A549 (cell line): Measurements from ENCODE around the gene ZNF536. TPM values are rescaled to one million over a fixed set of nuclear protein-coding genes. Genes with fewer than 3 reads are reported as not detected.

Experiments
- ATAC-seq, 2 experiments: fragments of 200-7000 bp in 1 of 2; fragments of >200 bp in 1 of 2; cut with Nextera tagmentation in 1 of 2; cut with Tn5 transposase in 1 of 2; 3 replicates each; pipeline versions ENCODE4 v1.8.0 to v1.9.1; 2018 to 2020; ENCODE audit warnings: mild to moderate bottlenecking in 1 of 2, moderate library complexity in 1 of 2
- CTCF ChIA-PET: fragments of 300-600 bp; sonication (Branson Sonifier 250); formaldehyde crosslinking; extraction: SDS; loops from one replicate; lab custom pipeline; 2021; ENCODE audit warnings: antibody characterized with exemption, inconsistent platforms; lab: Yijun Ruan, JAX
- POLR2A ChIA-PET: fragments of 350-600 bp; formaldehyde crosslinking; extraction: SDS; loops from one replicate; lab custom pipeline; 2021; ENCODE audit warnings: antibody characterized with exemption, inconsistent platforms; lab: Yijun Ruan, JAX
- DNase-seq, 2 experiments: peaks; one replicate each; pipeline versions ENCODE4 v3.0.0 to v3.0.0-alpha.2; 2011 to 2016; ENCODE audit warnings: low read depth in 1 of 2, low spot score in 1 of 2
- FAIRE-seq: peaks from 2 replicates; lab custom pipeline; 2011; peaks lifted over from hg19 to GRCh38; lab: Jason Lieb, UNC
- H3K27ac ChIP-seq, 2 experiments: fragments of >200 bp; sonication (Bioruptor Twin); formaldehyde crosslinking; 3 replicates each; pipeline ENCODE4 v1.5.1; 2016 to 2017
- H3K4me1 ChIP-seq: fragments of >200 bp; sonication (Bioruptor Twin); formaldehyde crosslinking; 3 replicates; pipeline ENCODE4 v1.6.1; 2016
- H3K4me2 ChIP-seq: fragments of >200 bp; sonication (Bioruptor Twin); formaldehyde crosslinking; 3 replicates; pipeline ENCODE4 v1.6.1; 2016
- H3K4me3 ChIP-seq: fragments of >200 bp; sonication (Bioruptor Twin); formaldehyde crosslinking; 3 replicates; pipeline ENCODE4 v1.5.1; 2016
- H3K9me3 ChIP-seq: fragments of >200 bp; sonication (Bioruptor Twin); formaldehyde crosslinking; 3 replicates; pipeline ENCODE4 v1.6.1; 2016
- ATOH8 ChIP-seq: fragments of 250-450 bp; sonication (Bioruptor Pico); IDR thresholded peaks from 2 replicates; pipeline ENCODE4 v1.5.0; 2020; ENCODE audit warnings: low read depth, mild to moderate bottlenecking, moderate library complexity
- BCL3 ChIP-seq: fragments of >200 bp; sonication (Bioruptor Twin); formaldehyde crosslinking; IDR thresholded peaks from 3 replicates; pipeline ENCODE4 v1.6.1; 2016
- BHLHE40 ChIP-seq: IDR thresholded peaks from 2 replicates; pipeline ENCODE4 v1.6.1; 2012; ENCODE audit warnings: low read depth, low read length, inconsistent platforms
- CHD2 ChIP-seq: fragments of 150-350 bp; IDR thresholded peaks from 2 replicates; pipeline ENCODE4 v1.6.1; 2014; ENCODE audit warnings: low read length; ENCODE audit not compliant: partially characterized antibody
- EHMT2 ChIP-seq: fragments of 200-600 bp; sonication (generic); IDR thresholded peaks from 2 replicates; pipeline ENCODE4 v1.6.1; 2016; ENCODE audit warnings: antibody characterized with exemption, low read depth, mild to moderate bottlenecking, moderate library complexity
- EP300 ChIP-seq, 2 experiments: fragments of >200 bp; sonication (Bioruptor Twin); formaldehyde crosslinking; IDR thresholded peaks; 2 replicates in 1 of 2; 3 replicates in 1 of 2; pipeline ENCODE4 v1.6.1; 2016 to 2017
- FOSB ChIP-seq: fragments of 250-450 bp; sonication (Bioruptor Pico); IDR thresholded peaks from 2 replicates; pipeline ENCODE4 v1.5.0; 2020; ENCODE audit warnings: mild to moderate bottlenecking, moderate library complexity
- FOSL2 ChIP-seq, 2 experiments: fragments of 450-650 bp in 1 of 2; fragments of >200 bp in 1 of 2; sonication (Bioruptor Twin) in 1 of 2; formaldehyde crosslinking; IDR thresholded peaks; 2 replicates each; pipeline versions ENCODE4 v1.5.0 to v1.6.1; 2016 to 2020; ENCODE audit warnings: mild to moderate bottlenecking in 1 of 2, moderate library complexity in 1 of 2
- FOXS1 ChIP-seq: fragments of 250-450 bp; sonication (Bioruptor Pico); IDR thresholded peaks from 2 replicates; pipeline ENCODE4 v1.5.0; 2020; ENCODE audit warnings: mild to moderate bottlenecking, moderate library complexity
- GATA3 ChIP-seq: IDR thresholded peaks from 2 replicates; pipeline ENCODE4 v1.6.1; 2012; ENCODE audit warnings: borderline replicate concordance
- HOXA7 ChIP-seq: fragments of 250-450 bp; sonication (Bioruptor Pico); IDR thresholded peaks from 2 replicates; pipeline ENCODE4 v1.5.0; 2020; ENCODE audit warnings: mild to moderate bottlenecking, moderate library complexity
- KDM1A ChIP-seq: fragments of 200-600 bp; sonication (generic); IDR thresholded peaks from 2 replicates; pipeline ENCODE4 v1.6.1; 2016; ENCODE audit warnings: low read depth, mild to moderate bottlenecking
- KDM5A ChIP-seq: fragments of 200-600 bp; sonication (generic); IDR thresholded peaks from 2 replicates; pipeline ENCODE4 v1.6.1; 2016; ENCODE audit warnings: antibody characterized with exemption, mild to moderate bottlenecking
- MAFK ChIP-seq: fragments of 450-650 bp; IDR thresholded peaks from 2 replicates; pipeline ENCODE4 v1.6.1; 2014; ENCODE audit not compliant: partially characterized antibody
- MAZ ChIP-seq: fragments of 150-350 bp; IDR thresholded peaks from 2 replicates; pipeline ENCODE4 v1.6.1; 2014; ENCODE audit warnings: antibody characterized with exemption, low read depth, low read length, borderline replicate concordance
- NPAS2 ChIP-seq: fragments of 250-450 bp; sonication (Bioruptor Pico); IDR thresholded peaks from 2 replicates; pipeline ENCODE4 v1.8.0; 2022; ENCODE audit warnings: mild to moderate bottlenecking, moderate library complexity, borderline replicate concordance
- NR3C1 ChIP-seq: fragments of >200 bp; sonication (Bioruptor Twin); formaldehyde crosslinking; IDR thresholded peaks from 3 replicates; pipeline ENCODE4 v1.6.1; 2017
- POLR2A ChIP-seq: IDR thresholded peaks from 2 replicates; pipeline ENCODE4 v1.6.1; 2012; ENCODE audit warnings: mild to moderate bottlenecking, low read length
- POLR2AphosphoS2 ChIP-seq: conservative IDR thresholded peaks from 2 replicates; pipeline ENCODE4 v1.6.1; 2012; ENCODE audit warnings: low read length, improper control_type of control experiment, inconsistent platforms
- RFX5 ChIP-seq: fragments of 450-650 bp; IDR thresholded peaks from 2 replicates; pipeline ENCODE4 v1.7.1; 2014; ENCODE audit warnings: antibody characterized with exemption, mild to moderate bottlenecking, moderate library complexity
- RNF2 ChIP-seq: fragments of 200-600 bp; sonication (generic); IDR thresholded peaks from 2 replicates; pipeline ENCODE4 v1.6.1; 2016; ENCODE audit warnings: low read depth, mild to moderate bottlenecking, antibody characterized with exemption, moderate library complexity, borderline replicate concordance
- SMC3 ChIP-seq: fragments of >200 bp; sonication (Bioruptor Twin); formaldehyde crosslinking; IDR thresholded peaks from 3 replicates; pipeline ENCODE4 v1.6.1; 2018; ENCODE audit warnings: inconsistent platforms
- ZNF302 ChIP-seq: fragments of 250-450 bp; sonication (Bioruptor Pico); IDR thresholded peaks from 2 replicates; pipeline ENCODE4 v1.9.0; 2021; ENCODE audit warnings: inconsistent platforms, mild to moderate bottlenecking, moderate library complexity
- ZSCAN20 ChIP-seq: fragments of 250-450 bp; sonication (Bioruptor Pico); IDR thresholded peaks from 2 replicates; pipeline ENCODE4 v1.8.0; 2022; ENCODE audit warnings: mild to moderate bottlenecking, moderate library complexity
- WGBS: methylation state at CpG from one replicate; pipeline ENCODE4 v1.1.6; 2017; ENCODE audit errors: missing lambda C conversion rate; 5-methylcytosine and 5-hydroxymethylcytosine counted together
- polyA plus RNA-seq, 4 experiments: library from polyadenylated mRNA; depleted of rRNA in 3 of 4; stranded (reverse); fragments of >200 nt; fragmentation: RNase III in 1 of 4; extraction: RNeasy Plus Mini Kit Qiagen cat#74134 plus additional on column Dnase treatment in 1 of 4; gene quantifications; 2 replicates in 3 of 4; 3 replicates in 1 of 4; pipeline ENCODE4 v1.2.3, GENCODE V29; 2011 to 2017

ZNF536 gene
- polyA plus RNA-seq, 2 of the 4 experiments (the other 2 are of a cell fraction), result not detected

GRCh38 chr19:30342901-30343300, 29.3 kb upstream of the ZNF536 start:
- no peak for FAIRE-seq

GRCh38 chr19:30344446-30345425, 27.4 kb upstream of the ZNF536 start:
- POLR2A ChIA-PET, result no interaction called here
- 28% methylated on average over 14 of the region's 14 CpGs for WGBS
- Histone ChIP-seq H3K27ac (no peak overlapping the region), H3K4me3 (no peak overlapping the region), H3K4me1 (no peaks in the 10 kb centered on the region), H3K4me2 (no peak overlapping the region), H3K9me3 (0 out of 3 replicates have a peak, but pooled peaks cover 4% of the 10 kb centered on the region)
- DNase-seq (peak in 1 of 2 experiments; percentile 23), FAIRE-seq (peak; percentile 46), ATAC-seq (peak in 1 of 2 experiments; percentile 46; a peak in 2 of 6 replicates)
- CTCF ChIA-PET, result interaction anchor here (1.3 to 1.8 kb wide), 2 partner anchors 9 to 17 kb away, joined by 3 to 4 read pairs; no protein-coding TSS in a partner anchor
- TF ChIP-seq RFX5 (no peak), FOSL2 (IDR thresholded peaks at IDR 0.05) (no peak), FOSL2 (CRISPR knock-in tag; IDR thresholded peaks at IDR 0.05) (no peak), NR3C1 (no peak), KDM1A (no peak), BHLHE40 (no peak), SMC3 (no peak), EHMT2 (no peak), POLR2AphosphoS2 (no peak), CHD2 (no peak), KDM5A (no peak), ATOH8 (CRISPR knock-in tag) (no peak), EP300 (IDR thresholded peaks at IDR 0.05) (no peak)

More at GRCh38 chr19:30342901-30343300, 29.3 kb upstream of the ZNF536 start:
- POLR2A ChIA-PET, result no interaction called here
- no peak overlapping the region for H3K27ac ChIP-seq
- no peak for DNase-seq
- no peak for ATAC-seq
- WGBS, result 11% methylated on average over 3 of the region's 3 CpGs
- H3K4me1 ChIP-seq, result no peaks in the 10 kb centered on the region
- TF ChIP-seq FOSB (CRISPR knock-in tag) (no peak), ZNF302 (CRISPR knock-in tag) (no peak), BHLHE40 (no peak), RNF2 (no peak), BCL3 (no peak), SMC3 (no peak), NPAS2 (CRISPR knock-in tag) (no peak), MAZ (no peak), ATOH8 (CRISPR knock-in tag) (no peak), POLR2A (no peak), GATA3 (no peak), FOXS1 (CRISPR knock-in tag) (no peak), MAFK (no peak), HOXA7 (CRISPR knock-in tag) (no peak), ZSCAN20 (CRISPR knock-in tag) (no peak)
- TF ChIP-seq, all 56 proteins: peak for 0
- H3K4me3 ChIP-seq, result no peak overlapping the region
- no peak overlapping the region for H3K4me2 ChIP-seq
- H3K9me3 ChIP-seq, result 0 out of 3 replicates have a peak, but pooled peaks cover 4% of the 10 kb centered on the region
- CTCF ChIA-PET, result no interaction called here
